22Rv1 (cell line): ENCODE measurements around the gene PCDHB10.
"Not testable (repeated sequence)": the region's sequence is repeated elsewhere in the genome, so short reads cannot be mapped to it uniquely, and the experiment has no call there.

Experiments
- ZFX ChIP-seq: fragments of 450-650 bp; IDR thresholded peaks from 2 replicates; pipeline ENCODE4 v1.6.1; 2017; ENCODE audit warnings: antibody characterized with exemption, borderline replicate concordance
- TF ChIP-seq, protein P1 (sequence below): fragments of 450-650 bp; IDR thresholded peaks from 2 replicates; pipeline ENCODE4 v1.5.1; 2017; ENCODE audit warnings: mild to moderate bottlenecking

DNA sequence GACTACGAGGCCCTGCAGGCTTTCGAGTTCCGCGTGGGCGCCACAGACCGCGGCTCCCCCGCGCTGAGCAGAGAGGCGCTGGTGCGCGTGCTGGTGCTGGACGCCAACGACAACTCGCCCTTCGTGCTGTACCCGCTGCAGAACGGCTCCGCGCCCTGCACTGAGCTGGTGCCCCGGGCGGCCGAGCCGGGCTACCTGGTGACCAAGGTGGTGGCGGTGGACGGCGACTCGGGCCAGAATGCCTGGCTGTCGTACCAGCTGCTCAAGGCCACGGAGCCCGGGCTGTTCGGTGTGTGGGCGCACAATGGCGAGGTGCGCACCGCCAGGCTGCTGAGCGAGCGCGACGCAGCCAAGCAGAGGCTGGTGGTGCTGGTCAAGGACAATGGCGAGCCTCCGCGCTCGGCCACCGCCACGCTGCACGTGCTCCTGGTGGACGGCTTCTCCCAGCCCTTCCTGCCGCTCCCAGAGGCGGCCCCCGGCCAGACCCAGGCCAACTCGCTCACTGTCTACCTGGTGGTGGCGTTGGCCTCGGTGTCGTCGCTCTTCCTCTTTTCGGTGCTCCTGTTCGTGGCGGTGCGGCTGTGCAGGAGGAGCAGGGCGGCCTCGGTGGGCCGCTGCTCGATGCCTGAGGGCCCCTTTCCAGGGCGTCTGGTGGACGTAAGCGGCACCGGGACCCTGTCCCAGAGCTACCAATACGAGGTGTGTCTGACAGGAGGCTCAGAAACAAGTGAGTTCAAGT is 7.9 kb upstream of the PCDHB10 start:
- TF ChIP-seq, protein P1, sequence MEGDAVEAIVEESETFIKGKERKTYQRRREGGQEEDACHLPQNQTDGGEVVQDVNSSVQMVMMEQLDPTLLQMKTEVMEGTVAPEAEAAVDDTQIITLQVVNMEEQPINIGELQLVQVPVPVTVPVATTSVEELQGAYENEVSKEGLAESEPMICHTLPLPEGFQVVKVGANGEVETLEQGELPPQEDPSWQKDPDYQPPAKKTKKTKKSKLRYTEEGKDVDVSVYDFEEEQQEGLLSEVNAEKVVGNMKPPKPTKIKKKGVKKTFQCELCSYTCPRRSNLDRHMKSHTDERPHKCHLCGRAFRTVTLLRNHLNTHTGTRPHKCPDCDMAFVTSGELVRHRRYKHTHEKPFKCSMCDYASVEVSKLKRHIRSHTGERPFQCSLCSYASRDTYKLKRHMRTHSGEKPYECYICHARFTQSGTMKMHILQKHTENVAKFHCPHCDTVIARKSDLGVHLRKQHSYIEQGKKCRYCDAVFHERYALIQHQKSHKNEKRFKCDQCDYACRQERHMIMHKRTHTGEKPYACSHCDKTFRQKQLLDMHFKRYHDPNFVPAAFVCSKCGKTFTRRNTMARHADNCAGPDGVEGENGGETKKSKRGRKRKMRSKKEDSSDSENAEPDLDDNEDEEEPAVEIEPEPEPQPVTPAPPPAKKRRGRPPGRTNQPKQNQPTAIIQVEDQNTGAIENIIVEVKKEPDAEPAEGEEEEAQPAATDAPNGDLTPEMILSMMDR = not testable (repeated sequence)
- not testable (repeated sequence) for TF ChIP-seq ZFX
